Neuron (in vitro differentiated cells): ENCODE measurements around the gene TNNC1.

Experiments used
- H2AFZ ChIP-seq: one replicate; pipeline ENCODE4 v1.6.1; 2013; ENCODE audit warnings: low read depth, mild to moderate bottlenecking, inconsistent platforms, low read length, moderate library complexity
- H3K27me3 ChIP-seq: one replicate; pipeline ENCODE4 v1.6.1; 2013; ENCODE audit warnings: low read length; ENCODE audit not compliant: insufficient read depth
- H3K36me3 ChIP-seq: one replicate; pipeline ENCODE4 v1.6.1; 2013; ENCODE audit warnings: low read length; ENCODE audit not compliant: insufficient read depth
- H3K4me1 ChIP-seq: one replicate; pipeline ENCODE4 v1.6.1; 2013; ENCODE audit warnings: low read length; ENCODE audit not compliant: insufficient read depth
- H3K4me3 ChIP-seq: 2 replicates; pipeline ENCODE4 v1.5.1; 2013; ENCODE audit warnings: mild to moderate bottlenecking, low read length, moderate library complexity
- H3K9me3 ChIP-seq: one replicate; pipeline ENCODE4 v1.6.1; 2013; ENCODE audit warnings: low read length

Gene TNNC1

GRCh38 chr3:52458770-52459545, 5.1 kb upstream of the TNNC1 start:
- peaks cover 21% of the 10 kb centered on the region for H3K4me1 ChIP-seq
- no peak overlapping the region for H3K4me3 ChIP-seq
- no peaks in the 10 kb centered on the region for H3K27me3 ChIP-seq
- peaks cover 54% of the 10 kb centered on the region for H3K36me3 ChIP-seq
- H2AFZ ChIP-seq, result no peak overlapping the region
- H3K9me3 ChIP-seq, result no peaks in the 10 kb centered on the region

- no peak overlapping the region for H2AFZ ChIP-seq
- H3K27me3 ChIP-seq, result no peaks in the 10 kb centered on the region
- peaks cover 28% of the 10 kb centered on the region for H3K4me1 ChIP-seq
- no peaks in the 10 kb centered on the region for H3K9me3 ChIP-seq
- peaks cover 50% of the 10 kb centered on the region for H3K36me3 ChIP-seq
- H3K4me3 ChIP-seq, result no peak overlapping the region
These were observed 4.4 kb upstream of the TNNC1 start for GRCh38 chr3:52458031-52458760.

- Histone ChIP-seq H3K4me3 (peak overlapping the region; percentile 80), H3K9me3 (no peaks in the 10 kb centered on the region), H3K36me3 (peaks cover 38% of the 10 kb centered on the region)
These were observed 3.0 kb upstream of the TNNC1 start for GRCh38 chr3:52456800-52457183.

GRCh38 chr3:52456169-52456799, 2.4 kb upstream of the TNNC1 start:
- peak overlapping the region; percentile 80 for H3K4me3 ChIP-seq
- peaks cover 30% of the 10 kb centered on the region for H3K4me1 ChIP-seq
- no peak overlapping the region for H2AFZ ChIP-seq
- H3K9me3 ChIP-seq, result no peaks in the 10 kb centered on the region
- H3K27me3 ChIP-seq, result no peaks in the 10 kb centered on the region
- H3K36me3 ChIP-seq, result peaks cover 36% of the 10 kb centered on the region

More at GRCh38 chr3:52456800-52457183, 3.0 kb upstream of the TNNC1 start:
- peaks cover 30% of the 10 kb centered on the region for H3K4me1 ChIP-seq
- H2AFZ ChIP-seq, result no peak overlapping the region
- H3K27me3 ChIP-seq, result no peaks in the 10 kb centered on the region

GRCh38 chr3:52455283-52456168, 1.7 kb upstream of the TNNC1 start, which contains the start of gene NISCH:
NISCH (plus strand) TSS chr3:52455604; CDS start chr3:52455642, 38 bp downstream.
- H3K4me1 ChIP-seq, result peaks cover 30% of the 10 kb centered on the region
- H3K9me3 ChIP-seq, result no peaks in the 10 kb centered on the region
- H2AFZ ChIP-seq, result peak within 1 kb of the TSS; percentile 90
- peaks cover 29% of the 10 kb centered on the region for H3K36me3 ChIP-seq
- peak within 1 kb of the TSS; percentile 80 for H3K4me3 ChIP-seq
- peaks cover 2% of the 10 kb centered on the region for H3K27me3 ChIP-seq

- Histone ChIP-seq H2AFZ (peak overlapping the region; percentile 90), H3K36me3 (peaks cover 23% of the 10 kb centered on the region), H3K4me1 (peaks cover 30% of the 10 kb centered on the region), H3K27me3 (peaks cover 5% of the 10 kb centered on the region), H3K4me3 (peak overlapping the region; percentile 80), H3K9me3 (no peaks in the 10 kb centered on the region)
These were observed 1.1 kb upstream of the TNNC1 start for GRCh38 chr3:52454938-52455282.

GRCh38 chr3:52454250-52454937, 553 bp upstream of the TNNC1 start:
- Histone ChIP-seq H3K4me3 (no peak overlapping the region), H2AFZ (peak overlapping the region; percentile 90), H3K4me1 (peaks cover 30% of the 10 kb centered on the region), H3K27me3 (peaks cover 5% of the 10 kb centered on the region), H3K9me3 (no peaks in the 10 kb centered on the region), H3K36me3 (peaks cover 23% of the 10 kb centered on the region)

GRCh38 chr3:52452570-52453221, 1.1 kb downstream of the TNNC1 start:
- Histone ChIP-seq H3K9me3 (no peaks in the 10 kb centered on the region), H2AFZ (no peak overlapping the region), H3K4me3 (no peak overlapping the region), H3K27me3 (peaks cover 5% of the 10 kb centered on the region), H3K36me3 (peaks cover 7% of the 10 kb centered on the region), H3K4me1 (peaks cover 29% of the 10 kb centered on the region)

GRCh38 chr3:52452126-52452525, 1.7 kb downstream of the TNNC1 start:
- H3K27me3 ChIP-seq, result peaks cover 5% of the 10 kb centered on the region
- peaks cover 23% of the 10 kb centered on the region for H3K4me1 ChIP-seq
- no peak overlapping the region for H2AFZ ChIP-seq
- peaks cover under 1% of the 10 kb centered on the region for H3K36me3 ChIP-seq
- H3K9me3 ChIP-seq, result no peaks in the 10 kb centered on the region
- H3K4me3 ChIP-seq, result no peak overlapping the region

- H3K4me3 ChIP-seq, result no peak overlapping the region
- no peak overlapping the region for H2AFZ ChIP-seq
- no peaks in the 10 kb centered on the region for H3K36me3 ChIP-seq
- peaks cover 19% of the 10 kb centered on the region for H3K4me1 ChIP-seq
- peaks cover 5% of the 10 kb centered on the region for H3K27me3 ChIP-seq
- no peaks in the 10 kb centered on the region for H3K9me3 ChIP-seq
These were observed 2.4 kb downstream of the TNNC1 start for GRCh38 chr3:52451237-52452083.

- Histone ChIP-seq H2AFZ (no peak overlapping the region), H3K9me3 (no peaks in the 10 kb centered on the region), H3K4me1 (peaks cover 19% of the 10 kb centered on the region), H3K4me3 (no peak overlapping the region), H3K27me3 (peaks cover 5% of the 10 kb centered on the region), H3K36me3 (no peaks in the 10 kb centered on the region)
These were observed 3.2 kb downstream of the TNNC1 start for GRCh38 chr3:52450489-52451236.
